22Rv1 (cell line): ENCODE results near the gene MYLK.

Experiments used
- ZFX ChIP-seq: fragments of 450-650 bp; IDR thresholded peaks from 2 replicates; pipeline ENCODE4 v1.6.1; 2017; ENCODE audit warnings: antibody characterized with exemption, borderline replicate concordance
- TF ChIP-seq, protein P1 (sequence below): fragments of 450-650 bp; IDR thresholded peaks from 2 replicates; pipeline ENCODE4 v1.5.1; 2017; ENCODE audit warnings: mild to moderate bottlenecking

DNA sequence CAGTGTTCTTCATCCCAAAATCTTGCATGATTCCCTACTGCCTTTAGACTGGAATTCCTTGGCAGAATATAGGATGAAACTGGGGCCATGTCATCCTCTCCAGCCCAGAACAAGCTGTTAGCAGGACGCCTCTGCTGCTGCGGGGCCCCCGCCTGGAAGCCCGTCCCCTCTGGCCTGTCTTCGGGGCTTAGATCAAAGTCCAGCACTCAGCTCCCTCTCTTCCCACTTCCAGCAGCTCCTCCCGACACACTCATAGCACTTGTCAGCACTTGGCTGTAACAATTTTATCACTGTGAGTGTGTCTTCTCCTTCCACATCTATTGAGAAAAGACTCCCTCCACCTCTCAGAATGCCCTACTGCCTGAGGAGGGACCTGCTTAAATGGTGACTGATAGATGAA is 187.3 kb downstream of the MYLK start:
- TF ChIP-seq, protein P1, sequence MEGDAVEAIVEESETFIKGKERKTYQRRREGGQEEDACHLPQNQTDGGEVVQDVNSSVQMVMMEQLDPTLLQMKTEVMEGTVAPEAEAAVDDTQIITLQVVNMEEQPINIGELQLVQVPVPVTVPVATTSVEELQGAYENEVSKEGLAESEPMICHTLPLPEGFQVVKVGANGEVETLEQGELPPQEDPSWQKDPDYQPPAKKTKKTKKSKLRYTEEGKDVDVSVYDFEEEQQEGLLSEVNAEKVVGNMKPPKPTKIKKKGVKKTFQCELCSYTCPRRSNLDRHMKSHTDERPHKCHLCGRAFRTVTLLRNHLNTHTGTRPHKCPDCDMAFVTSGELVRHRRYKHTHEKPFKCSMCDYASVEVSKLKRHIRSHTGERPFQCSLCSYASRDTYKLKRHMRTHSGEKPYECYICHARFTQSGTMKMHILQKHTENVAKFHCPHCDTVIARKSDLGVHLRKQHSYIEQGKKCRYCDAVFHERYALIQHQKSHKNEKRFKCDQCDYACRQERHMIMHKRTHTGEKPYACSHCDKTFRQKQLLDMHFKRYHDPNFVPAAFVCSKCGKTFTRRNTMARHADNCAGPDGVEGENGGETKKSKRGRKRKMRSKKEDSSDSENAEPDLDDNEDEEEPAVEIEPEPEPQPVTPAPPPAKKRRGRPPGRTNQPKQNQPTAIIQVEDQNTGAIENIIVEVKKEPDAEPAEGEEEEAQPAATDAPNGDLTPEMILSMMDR = no peak
- TF ChIP-seq ZFX = no peak
